HPDE6-E6E7 (cell line): Measurements from ENCODE around the gene PKN2.

ENCODE experiments used
- DNase-seq: peaks from one replicate; pipeline ENCODE4 v3.0.0; 2011; ENCODE audit warnings: missing footprints; ENCODE audit errors: extremely low spot score

PKN2 gene

DNA sequence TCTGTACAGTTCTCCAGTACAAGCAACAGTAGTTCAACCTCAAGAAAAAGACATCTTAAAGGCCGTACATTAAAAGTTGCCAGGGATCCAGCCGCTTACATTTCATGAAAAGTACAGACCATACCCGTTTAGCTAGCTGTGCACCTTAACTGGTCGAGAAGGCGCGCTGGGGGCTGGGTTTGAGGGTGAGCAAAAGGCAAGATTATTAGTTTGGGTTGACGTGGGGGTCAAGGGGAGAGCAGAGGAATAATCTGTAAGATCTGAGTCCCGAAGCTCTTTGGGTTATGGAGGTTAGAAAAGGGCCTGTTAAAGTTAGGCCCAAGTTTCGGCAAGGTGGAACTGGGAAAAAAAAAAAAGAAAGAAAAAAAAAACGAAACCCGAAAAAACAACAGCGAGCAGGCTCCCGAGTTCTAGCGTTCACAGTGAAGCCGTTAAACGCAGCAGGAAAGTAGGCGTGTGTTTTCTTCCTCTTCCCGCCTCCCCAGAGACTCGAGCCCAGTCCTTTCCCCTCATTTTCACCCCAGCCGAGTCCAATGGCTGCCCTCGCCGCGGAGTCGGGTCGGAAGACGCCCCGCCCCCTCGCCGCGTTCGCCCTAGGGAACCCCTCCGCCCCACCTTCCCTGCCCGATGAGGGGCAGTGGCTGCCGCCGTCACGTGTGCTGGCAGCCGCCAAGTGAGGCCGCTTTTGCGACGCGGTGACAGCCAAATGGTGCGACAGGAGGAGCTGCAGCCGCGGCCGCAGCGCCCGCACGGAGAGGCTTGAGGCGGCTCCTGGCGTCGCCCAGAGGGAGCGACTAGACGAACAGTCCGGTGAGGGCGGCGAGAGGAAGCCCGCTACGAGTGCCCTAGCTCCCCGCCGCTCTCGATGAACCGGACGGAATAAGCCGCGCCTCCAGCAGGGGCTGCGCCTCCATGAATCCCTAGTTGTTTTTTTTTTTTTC, at the start of gene PKN2:
Gene PKN2 (plus strand): TSS at position 733 of the 941 bp plus-strand sequence. CDS start 308 bp downstream, outside the sequence.
- peak; percentile 91 for DNase-seq

DNA sequence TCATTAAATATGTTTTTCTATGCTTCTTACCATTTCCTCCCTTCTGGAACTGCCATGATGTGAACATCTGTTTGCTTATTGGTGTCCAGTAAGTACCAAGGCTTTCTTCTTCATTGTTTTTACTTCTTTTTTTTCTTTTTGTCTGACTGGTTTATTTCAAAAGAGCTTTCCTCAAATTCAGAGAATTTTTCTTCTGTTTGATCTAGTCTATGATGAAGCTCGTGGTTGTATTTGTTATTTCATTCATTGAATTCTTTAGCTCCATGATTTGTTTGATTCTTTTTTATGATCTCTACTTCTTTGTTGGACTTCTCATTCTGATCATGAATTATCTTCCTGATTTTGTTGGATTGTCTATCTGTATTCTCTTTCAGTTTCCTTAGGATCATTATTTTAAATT, 49.5 kb upstream of the PKN2 start:
- no peak for DNase-seq

DNA sequence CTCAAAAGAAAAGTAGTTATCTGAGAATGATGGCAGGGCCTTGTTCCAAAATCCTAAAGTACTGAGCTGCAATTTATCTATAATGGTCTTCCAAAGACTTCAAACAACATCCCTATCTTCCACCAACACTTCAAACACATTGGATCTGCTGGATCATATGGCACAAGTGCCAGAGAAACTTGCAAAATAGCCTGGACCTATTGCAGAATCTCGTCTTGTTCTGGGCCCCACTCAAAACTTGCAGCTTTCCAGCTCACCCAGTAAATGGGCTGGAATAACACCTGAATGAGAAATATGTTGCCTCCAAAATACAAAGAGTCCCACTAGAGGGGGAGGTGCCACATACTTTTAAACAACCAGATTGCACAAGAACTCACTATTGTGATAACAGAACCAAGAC, 44.0 kb upstream of the PKN2 start:
- no peak for DNase-seq

DNA sequence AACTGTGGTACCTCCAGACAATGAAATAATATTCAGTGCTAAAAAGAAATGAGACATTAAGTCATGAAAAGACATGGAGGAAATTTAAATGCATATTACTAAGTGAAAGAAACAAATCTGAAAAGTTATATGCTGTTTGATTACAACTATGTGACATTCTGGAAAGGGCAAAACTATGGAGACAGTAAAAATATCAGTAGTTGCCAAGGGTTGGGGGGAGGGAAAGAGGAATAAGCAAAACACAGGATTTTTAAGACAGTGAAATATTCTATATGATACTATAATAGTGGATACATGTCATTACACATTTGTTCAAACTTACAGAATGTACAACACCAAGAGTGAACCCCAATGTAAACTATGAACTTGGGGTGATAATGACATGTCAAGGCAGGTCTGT, 38.2 kb upstream of the PKN2 start:
- DNase-seq, result no peak

DNA sequence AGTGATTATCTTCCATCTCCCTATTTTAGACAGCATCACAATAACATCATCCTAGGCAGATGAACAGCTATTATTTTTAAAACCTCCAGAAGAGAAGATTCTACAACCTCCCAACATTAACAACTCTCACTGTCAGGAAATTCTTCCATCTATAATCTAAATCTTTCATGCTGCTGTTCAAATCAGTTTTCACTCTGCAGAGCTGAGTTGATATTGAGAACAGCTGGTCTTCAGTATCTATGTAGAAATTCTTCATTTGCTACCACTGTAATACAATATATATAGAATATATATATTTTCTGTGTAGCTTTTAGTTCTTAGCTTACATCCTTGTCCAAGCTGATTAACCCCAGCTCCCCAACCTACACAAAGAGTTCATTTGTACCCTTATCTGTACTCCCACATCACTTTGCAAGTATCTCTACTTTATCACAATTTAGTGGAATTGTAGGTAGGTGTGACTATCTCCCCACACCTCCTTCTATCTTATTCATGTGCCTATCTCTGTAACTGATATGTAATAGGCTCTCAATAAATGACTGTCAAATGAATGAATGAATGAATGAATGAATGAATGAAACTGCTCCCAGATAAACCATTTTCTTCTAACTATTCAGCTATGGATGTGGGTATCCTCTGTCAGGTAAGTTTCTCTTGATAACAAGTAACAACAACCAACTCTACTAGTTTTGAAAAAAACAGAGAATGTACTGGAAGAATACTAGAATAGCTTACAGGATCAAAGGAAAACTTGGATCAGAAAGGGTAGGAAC, 37.4 kb upstream of the PKN2 start:
- DNase-seq, result no peak

DNA sequence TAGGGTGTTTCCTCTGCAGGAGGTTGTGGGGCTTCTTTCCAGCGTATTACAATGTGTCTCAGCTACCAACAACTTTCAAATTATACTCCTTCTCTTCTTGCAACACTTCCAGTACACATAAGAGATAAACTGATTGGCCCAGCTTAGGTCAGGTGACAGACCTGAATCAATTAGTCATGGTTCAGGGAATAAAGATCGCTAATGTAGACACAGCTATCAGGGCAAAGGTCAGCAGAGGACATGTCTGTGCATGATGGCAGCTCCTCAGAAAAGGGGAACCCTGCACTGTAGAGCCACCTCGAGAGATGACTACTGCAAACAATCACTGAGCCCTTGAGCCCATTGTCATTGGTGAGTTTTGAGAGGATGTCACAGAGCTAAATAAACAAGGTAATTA, 36.8 kb upstream of the PKN2 start:
- peak; percentile 39 for DNase-seq

DNA sequence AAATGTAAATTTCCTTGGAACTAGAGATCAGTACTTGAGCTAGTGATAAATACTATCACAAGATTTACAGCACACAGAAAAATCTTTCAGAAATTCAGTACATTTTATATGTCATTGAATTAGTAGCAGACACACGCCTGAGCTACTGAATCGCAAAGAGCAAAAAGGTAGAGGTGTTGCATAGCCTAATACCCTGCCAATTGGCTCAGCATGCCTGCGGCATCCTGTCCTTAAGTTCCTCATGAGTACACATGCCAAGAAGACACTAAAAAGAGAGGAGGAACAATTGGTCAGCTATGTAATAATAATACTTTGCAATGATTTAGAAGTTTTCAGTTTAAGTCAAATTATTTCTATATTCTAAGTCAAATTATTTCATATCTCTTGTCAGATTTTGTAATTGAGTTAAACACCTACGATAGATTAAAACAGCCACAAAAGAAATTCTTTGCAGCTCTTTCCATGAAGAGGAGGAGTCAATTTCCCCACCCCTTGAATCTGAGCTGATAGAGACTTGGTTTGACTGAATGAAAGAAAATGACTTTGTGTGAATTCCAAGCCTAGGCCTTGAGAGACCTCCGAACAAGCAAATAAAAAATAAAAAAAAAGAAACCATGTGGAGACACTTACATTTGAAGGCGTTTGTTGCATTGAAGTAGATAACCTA, 36.2 kb upstream of the PKN2 start:
- no peak for DNase-seq

DNA sequence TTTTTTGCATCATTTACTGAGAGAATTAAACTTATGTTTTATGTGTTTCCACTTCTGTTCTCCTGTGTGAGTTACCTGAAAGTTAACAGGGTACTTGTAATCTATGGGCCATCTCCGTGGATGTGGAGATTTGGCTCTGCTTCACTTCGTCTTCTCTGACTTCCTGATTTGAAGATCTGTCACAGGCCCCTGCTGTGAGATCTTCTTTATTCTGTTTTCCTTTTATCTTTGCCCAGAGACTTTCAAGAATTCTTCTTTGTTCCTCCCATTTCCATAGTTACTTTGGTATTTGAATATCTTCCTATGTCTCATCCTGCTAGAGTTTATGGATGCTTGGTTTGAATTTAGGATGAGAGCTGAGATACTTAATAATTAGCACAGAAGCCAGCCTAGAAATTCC, 35.4 kb upstream of the PKN2 start:
- DNase-seq, result no peak

DNA sequence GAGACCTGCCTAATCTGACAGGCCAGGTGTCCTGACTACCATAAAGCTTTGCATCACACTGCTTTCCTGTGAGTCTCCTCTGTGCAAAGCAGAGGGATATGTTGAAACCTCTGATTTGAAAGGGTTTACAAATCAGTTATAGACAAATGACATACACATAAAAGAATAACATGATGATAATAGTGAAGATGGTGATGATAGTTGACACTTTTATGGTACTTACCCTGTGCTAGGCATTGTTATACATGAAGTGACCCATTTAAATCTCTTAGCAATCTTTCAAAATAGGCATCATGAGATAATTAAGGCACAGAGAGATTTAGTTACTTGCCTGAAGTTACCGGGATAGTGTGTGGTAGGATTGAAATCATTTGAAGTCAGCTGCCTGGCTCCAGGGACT, 34.1 kb upstream of the PKN2 start:
- DNase-seq, result no peak

DNA sequence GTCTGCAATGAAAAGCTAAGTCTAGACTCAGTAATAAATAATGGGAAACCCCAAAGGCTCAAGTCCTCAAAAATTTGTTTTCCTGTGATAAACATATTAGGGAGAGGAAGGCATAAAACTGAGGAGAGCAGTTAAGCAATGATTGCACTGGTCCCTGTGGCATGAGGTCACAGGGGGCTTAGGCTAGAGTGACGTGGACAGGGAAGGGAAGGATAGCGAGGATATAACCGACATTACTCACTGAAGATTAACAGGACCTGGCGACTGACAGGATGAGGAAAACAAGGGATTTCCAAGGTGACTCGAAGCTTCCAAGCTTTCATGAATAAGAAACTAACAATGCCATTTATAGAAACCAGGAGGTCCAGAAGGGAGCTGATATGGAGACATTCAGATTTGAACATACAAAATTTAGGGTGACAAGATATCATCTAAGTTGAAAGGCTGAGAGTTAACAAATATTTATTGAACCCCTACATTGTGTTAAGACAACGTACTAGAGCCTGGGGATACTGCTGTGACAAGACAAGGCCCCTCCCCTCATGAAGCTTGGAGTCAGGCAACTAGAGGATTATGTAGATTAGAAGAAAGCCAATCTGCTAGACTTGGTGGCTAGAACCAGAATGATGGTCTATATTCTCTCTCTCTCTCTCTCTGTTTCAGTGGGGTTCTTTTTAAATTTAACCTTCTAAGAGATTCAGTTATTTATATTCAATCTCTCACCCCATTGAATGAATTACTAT, 33.2 kb upstream of the PKN2 start:
- no peak for DNase-seq

DNA sequence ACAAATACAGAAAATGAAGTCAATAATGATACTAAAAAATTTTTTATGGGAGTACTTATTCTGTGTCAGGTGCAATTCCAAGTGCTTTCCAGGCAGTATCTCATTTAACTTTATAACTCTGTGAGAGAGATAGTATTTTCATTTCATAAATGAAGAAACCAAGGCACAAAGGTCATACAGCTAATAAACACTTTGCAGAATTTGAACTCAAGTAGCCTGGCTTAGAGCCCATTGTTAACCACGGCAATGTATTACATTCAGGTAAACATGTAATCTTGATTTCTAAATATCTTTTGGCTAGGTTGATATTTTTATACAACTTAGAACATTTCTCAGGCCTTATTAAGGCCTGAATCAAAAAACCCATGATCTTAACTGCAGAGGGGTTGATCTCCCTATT, 28.9 kb upstream of the PKN2 start:
- no peak for DNase-seq

DNA sequence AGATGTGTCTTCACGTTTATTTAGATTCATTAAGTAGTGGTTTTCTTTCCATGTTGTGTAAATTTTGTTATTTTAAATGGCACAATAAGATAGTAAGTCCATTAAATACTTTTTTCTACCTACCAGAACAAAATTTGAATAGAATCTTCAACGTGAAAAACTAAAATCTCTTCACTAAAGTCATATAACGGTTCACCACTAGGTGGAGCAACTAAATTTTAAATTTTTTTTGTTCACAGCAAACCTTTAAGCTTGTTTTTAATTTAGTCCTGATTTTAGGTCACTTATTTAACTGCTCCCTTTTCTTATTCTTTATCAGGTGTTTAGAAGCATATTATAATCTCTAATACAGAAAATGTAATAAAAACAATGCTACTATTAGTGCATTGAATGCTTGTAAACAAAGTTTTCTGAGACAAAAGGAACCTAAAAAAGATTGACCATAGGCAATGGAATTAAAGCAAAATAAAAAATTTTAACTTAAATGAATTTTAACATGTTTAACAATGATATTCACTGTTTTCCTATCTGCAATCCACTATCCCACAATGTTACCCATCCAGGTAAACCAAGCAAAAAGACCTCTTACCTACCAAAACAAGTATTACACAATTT, 28.3 kb upstream of the PKN2 start:
- DNase-seq, result no peak

DNA sequence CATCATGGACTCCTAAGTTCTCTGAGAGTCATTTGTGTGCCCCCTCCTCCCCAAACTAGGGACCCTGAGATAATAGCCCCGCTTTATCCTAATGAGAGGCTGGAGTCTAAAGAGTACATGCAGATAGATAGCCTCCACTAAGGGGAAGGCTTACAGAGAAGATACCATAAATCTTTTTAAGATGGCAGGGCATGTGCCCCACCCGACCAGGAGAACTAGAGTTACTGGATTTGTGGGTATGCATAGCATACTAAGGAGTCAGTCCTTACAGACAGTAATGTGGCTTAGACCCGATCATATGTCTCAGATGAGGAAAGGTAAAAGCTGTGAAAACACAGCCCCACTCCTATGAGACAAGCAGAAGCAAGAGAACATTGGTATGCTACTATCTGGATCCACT, 25.7 kb upstream of the PKN2 start:
- DNase-seq, result peak; percentile 12

DNA sequence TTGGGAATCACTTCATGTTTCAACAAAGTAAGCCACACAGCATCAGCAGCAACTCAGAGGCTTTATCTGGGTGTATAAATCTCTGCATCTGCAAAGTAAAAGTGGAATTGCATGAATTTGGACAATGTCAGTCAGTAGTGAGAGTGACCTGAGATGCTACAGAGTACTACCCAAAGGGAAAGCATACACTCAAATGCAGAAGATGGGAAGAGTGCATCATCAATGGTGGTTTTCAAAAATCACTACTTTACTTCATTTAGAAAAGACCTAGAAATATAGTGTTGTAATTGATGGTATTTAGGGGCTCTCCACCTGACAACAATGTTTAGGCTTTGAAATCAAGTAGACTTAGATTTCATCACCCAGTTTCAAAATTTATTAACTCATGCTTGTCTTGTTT, 24.5 kb upstream of the PKN2 start:
- DNase-seq, result no peak

DNA sequence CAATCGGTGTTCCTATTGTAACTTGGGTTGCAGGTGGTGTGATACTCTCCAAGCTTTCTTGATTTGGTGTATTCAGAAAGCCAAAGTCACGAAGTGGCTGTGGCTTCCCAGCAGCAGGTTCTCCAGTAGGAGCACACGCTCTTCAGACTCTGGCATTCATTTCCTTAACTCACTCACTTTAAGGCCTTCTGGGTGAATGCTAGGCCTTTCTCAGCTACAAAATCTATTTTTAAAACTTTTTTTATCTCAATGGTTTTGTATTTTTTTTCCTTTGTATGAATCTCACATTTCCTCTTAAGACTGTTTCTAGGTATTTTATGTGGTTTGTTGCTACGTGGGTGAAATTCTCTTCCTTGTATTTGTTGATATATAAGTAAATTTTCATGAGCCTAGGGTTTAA, 22.9 kb upstream of the PKN2 start:
- DNase-seq, result no peak

DNA sequence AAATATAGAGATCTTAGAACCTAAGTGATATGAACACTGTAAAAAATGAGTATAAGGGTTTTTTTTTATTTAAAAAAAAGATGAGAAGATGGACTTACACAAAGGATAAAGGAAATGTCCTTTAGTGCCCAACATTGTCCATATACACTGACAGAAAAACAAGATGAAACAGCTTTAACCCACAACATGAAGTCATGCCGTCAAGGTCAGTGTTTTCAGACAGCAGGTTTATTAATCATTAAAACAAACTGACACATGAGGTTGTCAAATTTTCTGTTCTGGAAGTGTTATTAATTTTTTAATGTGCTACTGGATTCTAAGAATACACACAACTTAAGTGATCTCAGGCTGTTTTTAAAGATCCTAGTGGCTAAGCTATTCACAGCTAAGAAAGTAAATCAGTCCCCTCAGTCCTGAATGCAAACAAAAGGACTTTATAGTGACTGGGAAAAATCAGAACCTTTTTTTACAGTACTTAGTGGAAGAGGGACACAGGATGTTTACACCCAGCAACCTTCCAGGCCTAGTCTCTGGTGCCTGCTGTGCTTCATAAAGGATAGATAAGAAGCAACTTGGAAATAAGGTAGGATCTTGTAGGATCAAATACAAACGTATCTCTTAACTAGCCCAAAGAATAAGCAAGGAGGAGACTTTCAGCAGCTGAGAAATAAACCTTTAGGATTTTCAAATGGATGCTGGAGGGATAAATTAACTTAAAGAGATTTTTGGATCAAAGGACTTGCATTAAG, 21.9 kb upstream of the PKN2 start:
- no peak for DNase-seq

DNA sequence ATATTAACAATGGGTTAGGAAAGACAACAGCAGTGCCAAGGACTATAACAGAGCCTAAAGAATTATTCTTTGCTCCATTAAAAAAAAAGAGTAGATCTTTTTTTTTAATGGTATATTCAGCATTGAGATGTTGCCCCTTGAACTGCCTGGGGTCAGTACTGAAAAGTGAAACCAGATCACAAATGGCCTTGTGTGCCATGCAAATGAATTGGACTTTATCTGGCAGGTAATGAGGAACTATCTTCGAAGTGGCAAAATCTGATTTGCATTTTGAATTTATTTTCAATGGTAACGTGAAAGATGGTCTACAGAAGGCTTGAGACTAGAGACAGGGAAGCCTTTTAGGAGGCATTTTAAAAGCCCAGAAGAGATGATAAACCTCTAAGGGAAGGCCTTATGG, 21.4 kb upstream of the PKN2 start:
- DNase-seq, result no peak

DNA sequence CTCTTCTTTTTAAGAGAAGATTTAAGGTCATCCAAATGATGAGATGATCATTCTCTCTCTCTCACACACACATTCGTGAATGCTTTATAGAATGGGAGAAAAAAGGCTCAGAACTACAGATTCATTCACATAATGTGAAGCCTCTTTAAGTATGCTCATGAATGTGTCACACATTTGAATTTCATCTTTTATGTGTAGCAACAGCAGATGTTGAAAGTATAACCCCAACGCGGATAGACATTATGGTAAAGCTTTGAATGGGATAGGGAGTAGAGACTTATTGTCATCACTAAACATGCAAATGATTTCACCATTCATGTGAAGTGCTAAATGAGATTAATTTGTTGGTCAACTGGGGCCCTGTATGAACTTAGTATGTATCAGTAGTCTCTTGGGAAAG, 15.7 kb upstream of the PKN2 start:
- no peak for DNase-seq

DNA sequence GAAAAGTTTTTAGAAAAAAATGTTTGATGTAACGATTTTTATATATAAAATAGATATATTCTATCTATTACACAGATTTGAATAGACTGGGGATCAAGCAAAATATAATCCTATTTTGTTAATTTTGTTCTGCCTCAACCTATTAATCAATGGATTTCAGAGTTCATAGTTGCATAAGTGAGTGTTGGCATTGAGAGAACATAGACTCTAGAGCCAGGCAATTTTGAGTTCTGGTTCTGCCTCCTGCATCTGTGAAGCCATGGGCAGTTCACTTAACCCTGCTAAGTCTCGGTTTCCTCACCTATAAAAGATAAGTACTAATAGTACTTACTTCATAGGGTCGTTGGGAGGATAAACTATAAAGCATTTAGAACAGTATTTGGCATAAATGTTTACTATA, 13.6 kb upstream of the PKN2 start:
- DNase-seq, result no peak

DNA sequence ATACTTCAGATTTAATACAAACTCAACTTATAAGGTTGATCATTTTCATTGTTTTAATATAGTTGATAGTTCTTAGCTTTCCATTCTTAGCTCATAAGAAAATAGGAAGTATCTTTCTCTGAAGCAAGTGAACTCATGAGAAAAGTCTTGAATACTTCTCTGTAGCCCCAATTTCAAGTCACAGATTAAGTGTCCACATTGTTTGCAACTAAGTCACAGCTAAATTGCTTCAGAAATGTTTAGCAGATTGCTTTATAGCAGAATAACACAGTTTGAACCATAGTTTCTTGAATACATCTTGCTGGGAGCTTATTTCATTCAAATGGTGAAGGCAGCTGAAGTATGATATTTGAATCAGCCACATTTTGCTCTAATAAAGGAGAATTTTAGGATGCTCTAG, 10.6 kb upstream of the PKN2 start:
- no peak for DNase-seq

DNA sequence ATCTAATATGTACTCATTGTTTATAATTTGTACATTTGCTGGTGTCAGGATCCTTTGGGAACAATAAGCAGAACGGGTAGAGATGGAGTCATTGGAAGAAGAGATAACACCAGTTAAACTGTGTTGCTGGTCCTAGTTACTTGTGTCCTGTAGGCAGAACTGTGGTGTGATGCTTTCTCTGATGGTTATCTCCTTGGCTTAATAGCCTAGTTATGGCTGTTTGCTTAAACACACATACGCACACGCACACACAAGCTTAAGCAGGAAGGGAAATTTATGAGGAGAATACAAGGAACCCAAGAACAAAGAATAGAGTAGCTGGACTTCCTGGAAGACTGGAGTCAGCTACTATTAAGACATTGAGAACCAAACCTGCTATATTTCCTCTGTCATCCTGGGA, 5.7 kb upstream of the PKN2 start:
- no peak for DNase-seq
